Body of pancreas (tissue), 4 donors: ENCODE measurements around the gene DGKQ.

Experiments
- POLR2A ChIP-seq, 3 donors: fragments of 450-650 bp; IDR thresholded peaks; one replicate each; pipeline ENCODE4 v1.6.1; 2016; ENCODE audit warnings: antibody characterized with exemption in 3 of 3, mild to moderate bottlenecking in 2 of 3
- TF ChIP-seq, protein P1 (sequence below), 7 experiments: fragments of 450-650 bp in 4 of 7; fragments of 200-600 bp in 3 of 7; sonication (generic) in 3 of 7; IDR thresholded peaks; one replicate each; pipeline ENCODE4 v1.5.1; 2016 to 2019; ENCODE audit warnings: antibody characterized with exemption in 7 of 7

GRCh38 chr4:930827-931193, 42.6 kb downstream of the DGKQ start:
- TF ChIP-seq, protein P1, sequence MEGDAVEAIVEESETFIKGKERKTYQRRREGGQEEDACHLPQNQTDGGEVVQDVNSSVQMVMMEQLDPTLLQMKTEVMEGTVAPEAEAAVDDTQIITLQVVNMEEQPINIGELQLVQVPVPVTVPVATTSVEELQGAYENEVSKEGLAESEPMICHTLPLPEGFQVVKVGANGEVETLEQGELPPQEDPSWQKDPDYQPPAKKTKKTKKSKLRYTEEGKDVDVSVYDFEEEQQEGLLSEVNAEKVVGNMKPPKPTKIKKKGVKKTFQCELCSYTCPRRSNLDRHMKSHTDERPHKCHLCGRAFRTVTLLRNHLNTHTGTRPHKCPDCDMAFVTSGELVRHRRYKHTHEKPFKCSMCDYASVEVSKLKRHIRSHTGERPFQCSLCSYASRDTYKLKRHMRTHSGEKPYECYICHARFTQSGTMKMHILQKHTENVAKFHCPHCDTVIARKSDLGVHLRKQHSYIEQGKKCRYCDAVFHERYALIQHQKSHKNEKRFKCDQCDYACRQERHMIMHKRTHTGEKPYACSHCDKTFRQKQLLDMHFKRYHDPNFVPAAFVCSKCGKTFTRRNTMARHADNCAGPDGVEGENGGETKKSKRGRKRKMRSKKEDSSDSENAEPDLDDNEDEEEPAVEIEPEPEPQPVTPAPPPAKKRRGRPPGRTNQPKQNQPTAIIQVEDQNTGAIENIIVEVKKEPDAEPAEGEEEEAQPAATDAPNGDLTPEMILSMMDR (IDR thresholded peaks at IDR 0.05) = no peak
- TF ChIP-seq POLR2A (IDR thresholded peaks at IDR 0.05) = no peak
